Embryonic facial prominence (tissue), 1 donor: ENCODE measurements around the gene COL17A1.

Experiments used
- DNase-seq: peaks from one replicate; pipeline ENCODE4 v3.0.0-alpha.2; 2016; ENCODE audit errors: extremely low spot score

The COL17A1 gene

GRCh38 chr10:103990531-103990930 lies 95.1 kb downstream of the COL17A1 start:
- DNase-seq = no peak

DNA sequence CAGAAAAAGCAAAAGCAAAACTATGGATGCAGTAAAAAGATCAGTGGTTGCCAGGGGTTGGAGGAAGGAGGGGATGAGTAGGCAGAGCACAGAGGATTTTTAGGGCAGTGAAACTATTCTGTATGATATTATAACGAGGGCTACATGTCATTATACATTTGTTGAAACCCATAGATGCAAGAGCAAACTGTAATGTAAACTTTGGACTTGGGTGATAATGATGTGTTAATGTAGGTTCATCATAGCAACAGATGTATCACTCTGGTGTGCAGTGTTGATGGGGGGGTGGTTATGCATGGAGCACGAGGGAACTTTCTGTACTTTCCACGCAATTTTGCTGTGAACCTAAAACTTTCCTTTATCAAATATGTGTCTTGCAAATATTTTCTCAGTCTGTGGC lies 95.6 kb downstream of the COL17A1 start:
- no peak for DNase-seq

DNA sequence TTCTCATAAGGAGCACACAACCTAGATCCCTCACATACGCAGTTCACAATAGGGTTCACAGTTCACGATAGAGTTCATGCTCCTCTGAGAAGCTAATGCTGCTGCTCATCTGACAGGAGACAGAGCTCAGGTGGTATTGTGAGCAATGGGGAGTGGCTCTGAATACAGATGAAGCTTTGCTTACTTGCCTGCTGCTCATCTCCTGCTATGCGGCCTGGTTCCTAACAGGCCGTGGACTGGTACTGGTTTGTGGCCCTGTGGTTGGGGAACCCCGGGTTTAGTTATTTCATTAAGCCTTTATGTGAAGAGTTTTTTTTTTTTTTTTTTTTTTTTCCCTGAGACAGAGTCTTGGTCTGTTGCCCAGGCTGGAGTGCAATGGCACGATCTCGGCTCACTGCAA lies 99.3 kb downstream of the COL17A1 start:
- DNase-seq = no peak

GRCh38 chr10:103985726-103986125 lies 100.0 kb downstream of the COL17A1 start:
- DNase-seq = no peak

- no peak for DNase-seq
These were observed 102.2 kb downstream of the COL17A1 start for GRCh38 chr10:103983367-103983911.

- no peak for DNase-seq
These were observed 103.0 kb downstream of the COL17A1 start for GRCh38 chr10:103982639-103983038.
